HG03280 (cell line): ENCODE results near the gene COL4A4.

ENCODE experiments used
- ATAC-seq: cut with Tn5 transposase; IDR thresholded peaks from one replicate; pipeline ENCODE4 v1.9.1; 2021; ENCODE audit warnings: mild to moderate bottlenecking, moderate library complexity; ENCODE audit not compliant: unreplicated experiment

COL4A4 gene

DNA sequence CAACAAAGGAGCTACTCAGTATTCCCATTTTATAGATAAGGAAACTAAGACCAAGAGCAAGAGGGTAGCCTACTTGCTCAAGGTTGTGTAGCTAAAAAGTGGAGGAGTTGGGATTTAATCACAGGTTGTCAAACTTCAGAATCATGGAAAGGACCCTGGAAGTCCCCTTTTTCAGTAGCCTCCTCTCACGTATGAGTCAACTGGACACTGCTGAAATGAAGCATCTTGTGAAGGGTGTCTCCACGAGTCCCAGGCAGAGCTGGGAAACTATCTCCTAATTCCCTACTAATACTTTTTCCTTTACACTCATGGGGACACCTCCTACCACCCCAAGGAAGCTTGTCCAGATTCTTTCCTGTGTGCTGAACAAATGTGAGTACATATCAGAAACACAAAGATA, 172.3 kb downstream of the COL4A4 start:
- no peak for ATAC-seq

DNA sequence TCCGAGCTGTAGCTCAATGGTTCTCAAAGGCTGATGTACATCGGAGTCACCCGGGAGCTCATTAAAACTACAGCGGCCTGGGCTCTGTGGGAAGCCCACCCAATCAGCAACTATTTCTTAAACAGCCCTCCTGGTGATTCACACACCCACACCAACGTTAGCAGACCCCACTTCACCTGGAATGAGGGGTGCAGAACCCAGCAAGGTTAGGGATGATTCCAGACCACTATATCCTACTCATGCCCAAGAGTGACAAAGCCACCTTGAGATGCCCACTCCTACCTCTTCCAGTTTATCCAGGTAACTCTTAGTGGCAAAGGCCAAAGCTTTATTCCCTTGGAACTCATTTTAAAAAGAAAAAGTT, 178.4 kb downstream of the COL4A4 start:
- ATAC-seq: no peak

DNA sequence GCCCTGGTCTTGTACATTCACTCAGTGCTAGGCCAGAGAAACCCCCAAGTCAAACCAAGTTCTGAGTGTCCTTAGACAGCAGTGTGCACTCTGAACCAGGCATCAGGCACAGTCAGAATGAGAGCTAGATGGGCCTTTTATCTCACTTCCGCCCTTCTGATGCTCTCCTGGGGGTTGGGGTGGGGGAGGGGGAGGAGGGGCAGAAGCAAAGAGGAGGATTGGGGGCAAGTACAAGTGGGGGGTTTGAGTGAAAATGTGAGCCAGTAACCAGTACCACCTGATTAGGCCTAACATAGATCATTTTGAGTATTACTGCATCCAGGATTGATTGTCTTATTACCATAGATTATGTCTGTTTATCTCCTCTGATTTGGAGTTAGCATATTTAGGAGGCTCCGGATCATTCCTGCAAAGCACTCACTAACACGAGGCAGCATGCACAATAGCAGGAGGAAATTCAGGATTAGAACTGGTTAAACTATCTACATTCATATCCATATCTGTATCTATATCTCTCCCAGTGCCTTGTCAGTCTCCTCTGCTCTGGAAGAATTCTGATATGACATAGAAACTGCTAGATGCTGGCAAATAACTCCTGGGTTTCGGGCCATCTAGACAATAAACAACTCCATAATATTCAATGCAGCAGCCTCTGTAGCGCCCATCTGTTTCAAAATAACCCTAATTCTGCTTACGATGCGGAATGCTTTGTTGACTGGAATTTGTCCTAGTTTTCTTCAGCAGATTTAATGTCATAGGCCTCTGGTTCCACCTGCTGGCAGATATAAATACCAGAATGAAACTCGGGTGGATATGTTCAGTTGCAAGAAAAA, 179.0 kb downstream of the COL4A4 start:
- peak; percentile 90 for ATAC-seq

DNA sequence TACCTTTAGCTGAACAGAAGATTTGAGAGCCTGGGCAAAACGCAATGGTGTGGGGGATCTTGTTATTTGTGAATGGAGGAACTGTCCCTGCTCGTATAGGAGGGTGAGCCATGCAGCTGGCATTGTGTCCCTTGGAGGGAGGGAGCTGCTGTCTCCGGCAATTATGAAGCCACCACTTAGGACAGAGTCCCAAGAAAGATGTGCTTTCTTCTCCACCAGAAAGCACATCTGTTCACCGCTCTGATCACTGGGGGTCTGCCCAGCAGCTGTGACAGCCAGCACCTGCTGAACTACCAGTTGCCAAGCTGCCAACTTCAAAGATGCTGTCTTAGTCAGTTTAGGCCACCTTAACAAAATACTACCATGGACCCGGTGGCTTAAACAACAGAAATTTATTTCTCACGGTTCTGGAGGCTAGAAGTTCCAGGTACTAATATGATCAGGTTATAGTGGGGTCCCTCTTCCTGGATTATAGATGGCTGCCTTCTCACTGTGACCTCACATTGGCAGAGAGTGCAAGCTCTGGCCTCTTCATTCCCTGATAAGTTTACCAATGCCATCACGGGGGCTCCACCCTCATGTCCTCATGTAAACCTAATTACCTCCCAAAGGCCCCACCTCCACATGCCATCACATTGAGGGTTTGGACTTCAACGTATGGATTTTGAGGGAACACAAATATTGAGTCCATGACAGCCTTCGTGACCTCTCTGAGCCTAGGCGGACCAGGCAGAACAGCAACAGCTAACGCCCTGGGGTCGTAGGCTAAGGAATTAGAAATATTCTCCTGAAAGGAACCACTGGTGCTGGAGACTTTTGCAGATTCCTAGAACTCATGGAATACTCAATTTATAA, 179.9 kb downstream of the COL4A4 start:
- no peak for ATAC-seq

GRCh38 chr2:226981791-226982326, 182.1 kb downstream of the COL4A4 start:
- no peak for ATAC-seq

DNA sequence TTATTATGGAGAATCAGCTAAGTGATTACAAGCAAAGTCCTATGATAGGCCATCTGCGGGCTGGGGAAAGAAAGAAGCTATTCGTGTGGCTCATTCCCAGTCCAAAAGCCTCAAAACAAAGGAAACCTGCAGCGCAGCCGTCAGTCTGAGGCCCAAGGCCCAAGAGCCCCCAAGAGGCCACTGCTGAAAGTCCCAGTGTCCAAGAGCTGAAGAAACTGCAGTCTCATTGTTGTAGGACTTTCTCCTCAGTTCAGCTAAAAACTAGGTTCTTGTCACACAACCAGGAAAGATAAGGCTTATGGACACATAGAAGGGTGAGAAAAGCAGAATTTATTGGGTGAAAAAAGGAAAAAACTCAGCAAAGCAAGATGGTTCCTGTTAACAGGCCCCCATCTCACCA, 185.0 kb downstream of the COL4A4 start:
- no peak for ATAC-seq

DNA sequence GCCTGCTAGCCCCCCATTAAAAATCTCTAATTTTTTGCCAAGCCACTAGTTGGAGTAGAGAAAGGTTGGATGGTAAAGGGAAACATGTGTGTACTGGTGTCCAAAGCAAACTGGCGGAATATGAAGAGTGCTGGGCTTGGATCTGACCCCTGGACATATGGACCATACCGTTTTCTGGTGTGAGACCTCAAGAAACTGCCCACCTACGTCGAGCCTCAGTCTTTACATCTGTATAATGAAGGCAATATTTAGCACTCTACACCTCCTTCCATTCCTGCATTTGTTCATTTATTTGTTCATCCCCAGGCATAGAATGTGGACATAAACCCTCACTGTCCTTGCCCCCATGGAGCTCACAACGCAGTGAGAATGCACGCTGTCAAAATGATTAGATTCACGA, 185.7 kb downstream of the COL4A4 start:
- ATAC-seq: no peak

DNA sequence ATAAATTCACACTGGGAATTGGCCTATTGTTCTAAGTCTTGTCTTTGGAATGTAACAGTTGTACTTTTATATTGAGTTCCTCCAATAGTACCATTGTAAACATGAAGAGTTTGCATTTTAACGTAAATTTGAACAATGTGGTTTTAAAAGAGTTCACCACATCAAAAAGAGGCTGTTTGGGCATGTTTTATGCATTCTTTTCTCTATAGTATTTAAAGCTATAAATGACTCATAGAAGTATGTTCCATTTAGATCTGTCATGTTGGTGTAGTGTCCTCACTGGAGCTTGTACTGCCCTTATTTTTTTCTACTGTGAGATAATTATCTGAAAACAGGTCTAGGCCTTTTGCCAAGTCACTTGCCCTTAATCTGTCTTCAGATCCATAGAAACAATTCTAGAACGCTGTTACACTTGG, 186.2 kb downstream of the COL4A4 start:
- ATAC-seq: no peak

DNA sequence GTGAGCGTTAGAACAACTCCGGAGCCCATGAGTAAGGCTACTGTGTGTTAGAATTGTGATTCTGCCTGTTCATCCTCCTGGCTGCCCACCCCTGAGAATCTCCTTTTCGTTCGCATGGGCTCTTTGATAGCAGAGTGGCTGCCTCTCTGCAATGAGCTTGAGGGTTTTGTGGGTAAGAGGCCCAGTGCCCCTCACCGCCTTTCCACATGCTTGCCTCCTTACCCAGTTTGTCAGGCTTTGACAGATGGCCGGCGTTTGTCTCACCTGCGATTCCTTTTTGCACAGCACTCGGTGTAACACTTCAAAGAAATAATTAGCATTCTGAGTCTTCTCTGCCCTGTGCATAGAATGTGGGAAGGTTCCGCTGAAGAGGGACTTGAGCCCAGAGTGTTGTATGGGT, 190.2 kb downstream of the COL4A4 start:
- no peak for ATAC-seq

- no peak for ATAC-seq
These were observed 192.2 kb downstream of the COL4A4 start for GRCh38 chr2:226971770-226972169.

GRCh38 chr2:226971084-226971483, 192.9 kb downstream of the COL4A4 start:
- ATAC-seq: peak; percentile 43

DNA sequence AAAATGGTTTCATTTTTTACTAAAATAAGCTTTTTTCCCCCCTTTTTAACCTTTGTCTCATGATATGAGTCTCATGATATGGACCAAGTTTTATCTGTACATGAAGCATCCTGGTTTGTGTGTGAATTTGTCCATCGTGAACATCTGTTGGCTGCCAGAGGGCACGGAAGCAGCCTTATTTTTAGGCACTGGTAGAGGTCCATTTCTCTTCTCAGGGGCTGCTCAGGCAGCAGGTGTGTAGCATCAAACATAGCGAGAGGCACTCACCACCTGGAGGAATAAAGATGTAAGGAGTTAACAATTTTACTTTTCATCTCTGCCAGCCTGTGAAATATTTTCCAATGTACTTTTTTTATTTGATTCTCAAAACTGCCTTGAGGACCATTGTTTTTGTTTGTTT, 193.6 kb downstream of the COL4A4 start:
- peak; percentile 63 for ATAC-seq

GRCh38 chr2:226969417-226970080, 194.5 kb downstream of the COL4A4 start:
- no peak for ATAC-seq

DNA sequence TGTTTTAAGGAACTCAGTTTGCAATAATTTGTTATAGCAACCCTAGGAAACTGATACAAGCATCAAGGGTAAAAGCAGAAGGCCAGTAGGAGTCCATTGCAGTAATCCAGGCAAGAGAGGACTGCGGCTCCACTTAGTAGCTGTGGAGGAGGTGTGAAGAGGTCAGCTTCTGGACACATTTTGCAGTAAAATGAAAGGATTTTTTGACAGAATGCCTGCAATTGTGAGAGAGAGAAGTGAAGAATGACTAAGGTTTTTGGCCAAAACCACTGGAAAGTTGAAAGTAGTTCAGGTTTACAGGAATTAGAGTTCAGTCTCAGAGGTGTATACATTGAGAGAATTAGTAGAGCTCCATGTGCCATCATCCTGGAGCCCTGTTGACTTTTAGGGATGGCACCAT, 198.6 kb downstream of the COL4A4 start:
- ATAC-seq: no peak

DNA sequence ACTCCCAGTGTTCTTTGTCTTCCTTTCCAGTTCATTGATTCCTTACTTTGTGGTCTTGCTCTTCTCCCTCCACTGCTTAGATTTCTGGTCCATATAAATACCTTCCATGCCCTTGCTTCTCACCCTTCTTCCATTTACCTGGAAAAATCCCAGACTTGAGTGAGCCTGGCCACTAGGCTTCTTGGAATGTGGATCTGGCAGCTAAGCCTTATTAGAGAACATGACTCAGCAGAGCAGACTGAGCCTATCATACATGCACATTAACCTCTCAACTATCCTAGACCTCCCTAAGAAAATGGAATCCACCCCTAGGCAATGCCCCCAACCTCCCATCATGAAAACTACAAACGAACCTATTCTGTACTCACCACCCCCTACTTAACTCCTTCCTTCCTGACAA, 200.5 kb downstream of the COL4A4 start:
- ATAC-seq: no peak

GRCh38 chr2:226962176-226962773, 201.7 kb downstream of the COL4A4 start:
- no peak for ATAC-seq

DNA sequence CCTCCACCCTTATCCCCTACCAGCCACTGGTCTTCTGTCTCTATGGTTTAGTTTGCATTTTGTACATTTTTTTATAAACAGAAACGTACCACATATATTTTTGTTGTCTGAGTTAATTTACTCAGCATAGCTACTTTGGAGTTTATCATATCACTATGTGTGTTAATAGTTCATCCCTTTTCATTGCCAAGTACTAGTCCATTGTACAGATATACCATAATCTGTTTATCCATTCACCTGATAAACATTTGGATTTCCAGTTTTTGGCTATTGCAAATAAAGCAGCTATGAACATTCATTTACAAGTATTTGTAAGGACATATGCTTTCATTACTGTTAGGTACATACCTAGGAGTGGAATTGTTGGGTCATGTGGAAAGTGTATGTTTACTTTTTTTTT, 204.6 kb downstream of the COL4A4 start:
- ATAC-seq: no peak

- no peak for ATAC-seq
These were observed 207.3 kb downstream of the COL4A4 start for GRCh38 chr2:226956659-226957058.

DNA sequence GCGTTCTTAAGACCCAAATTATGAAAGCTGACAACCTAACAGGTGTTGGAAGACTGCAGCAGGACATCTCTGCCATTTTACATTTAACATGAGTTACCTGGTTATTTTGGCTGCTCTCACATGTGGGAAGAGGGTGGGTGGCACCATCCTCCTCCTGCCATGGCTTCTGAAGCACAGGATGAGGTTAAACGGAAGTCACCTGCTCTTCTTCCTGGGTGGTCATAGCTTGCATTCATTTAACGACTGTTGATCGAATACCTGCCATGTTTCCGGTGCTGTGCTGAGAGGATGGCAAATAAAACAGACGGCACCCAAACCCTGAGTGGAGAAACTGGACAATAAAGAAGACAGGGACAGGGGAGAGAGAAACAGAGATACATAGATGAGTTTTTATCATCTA, 210.2 kb downstream of the COL4A4 start:
- no peak for ATAC-seq

- ATAC-seq: no peak
These were observed 210.8 kb downstream of the COL4A4 start for GRCh38 chr2:226953206-226953605.
